Stimulated activated CD8-positive, alpha-beta memory T cell treated with anti-CD3 and anti-CD28 coated beads, Interleukin-12 subunit alpha, Interleukin-12 subunit beta, amount 100 ng/mL, for 4 hours (primary cell): ENCODE results near the gene AMIGO1.

Experiments
- DNase-seq: peaks from one replicate; pipeline ENCODE4 v3.0.0-alpha.2; 2020; ENCODE audit warnings: low read depth

The AMIGO1 gene

GRCh38 chr1:109454497-109455133 is 54.9 kb downstream of the AMIGO1 start:
- no peak for DNase-seq
